ENCODE results near the gene GAB2.

GAB2 gene

GRCh38 chr11:78427615-78428265 lies 10.1 kb upstream of the GAB2 start:
- no peak for DNase-seq (ENCODE audit: low spot score)

- DNase-seq (ENCODE audit: low spot score), result no peak
Observed at GRCh38 chr11:78426845-78427244, 9.2 kb upstream of the GAB2 start.

- DNase-seq (ENCODE audit: low spot score), result no peak
Observed at GRCh38 chr11:78425399-78426070, 7.9 kb upstream of the GAB2 start.

GRCh38 chr11:78424334-78425270 lies 7.0 kb upstream of the GAB2 start:
- DNase-seq (ENCODE audit: low spot score), result no peak

GRCh38 chr11:78423241-78423640 lies 5.6 kb upstream of the GAB2 start:
- no peak for DNase-seq (ENCODE audit: low spot score)

DNA sequence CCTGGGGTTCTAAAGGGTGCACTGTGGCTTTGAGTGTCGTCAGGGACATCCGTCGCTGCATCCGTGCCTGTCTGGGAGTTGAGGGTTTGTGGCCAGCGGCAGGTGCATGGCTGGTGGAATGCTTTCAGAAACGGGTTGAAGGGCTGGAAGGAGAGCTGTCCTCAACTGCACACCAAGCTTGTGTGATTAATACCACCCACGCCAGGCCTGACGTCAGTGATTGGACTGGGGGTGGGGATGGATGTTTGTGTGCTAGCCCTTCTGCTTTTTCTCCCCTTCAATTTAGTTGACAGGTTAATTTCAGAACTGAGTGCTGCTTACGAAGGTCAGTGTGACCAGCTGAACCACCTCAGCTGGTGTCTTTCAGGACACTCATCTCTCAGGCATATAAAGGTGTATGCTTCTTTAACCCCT lies 3.2 kb upstream of the GAB2 start:
- no peak for DNase-seq (ENCODE audit: low spot score)

- DNase-seq (ENCODE audit: low spot score), result peak; percentile 48
Observed at GRCh38 chr11:78420255-78420764, 2.7 kb upstream of the GAB2 start.

DNA sequence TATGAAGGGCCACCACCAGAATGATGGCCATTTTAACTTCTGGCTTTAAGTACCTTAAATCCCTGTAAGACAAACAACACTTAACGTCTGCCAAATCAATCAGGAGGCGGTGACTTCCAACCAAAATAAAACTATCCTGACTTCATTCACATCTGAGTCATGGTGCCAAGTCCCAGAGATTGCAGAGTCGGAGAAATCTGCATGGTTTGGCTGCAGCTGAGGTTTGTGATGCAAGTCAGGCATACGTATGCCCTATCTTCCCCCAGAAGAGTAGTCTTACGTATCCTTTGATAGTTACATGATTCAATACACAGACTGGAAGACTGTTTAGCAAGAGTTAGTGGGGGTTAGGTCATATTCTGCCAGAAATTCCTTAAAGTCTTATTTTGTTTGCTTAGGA lies 1.7 kb upstream of the GAB2 start:
- no peak for DNase-seq (ENCODE audit: low spot score)

- no peak for DNase-seq (ENCODE audit: low spot score)
Observed at GRCh38 chr11:78418584-78419211, 1.1 kb upstream of the GAB2 start.

- DNase-seq (ENCODE audit: low spot score), result peak; percentile 74
Observed at GRCh38 chr11:78417888-78418583, 416 bp upstream of the GAB2 start.

DNA sequence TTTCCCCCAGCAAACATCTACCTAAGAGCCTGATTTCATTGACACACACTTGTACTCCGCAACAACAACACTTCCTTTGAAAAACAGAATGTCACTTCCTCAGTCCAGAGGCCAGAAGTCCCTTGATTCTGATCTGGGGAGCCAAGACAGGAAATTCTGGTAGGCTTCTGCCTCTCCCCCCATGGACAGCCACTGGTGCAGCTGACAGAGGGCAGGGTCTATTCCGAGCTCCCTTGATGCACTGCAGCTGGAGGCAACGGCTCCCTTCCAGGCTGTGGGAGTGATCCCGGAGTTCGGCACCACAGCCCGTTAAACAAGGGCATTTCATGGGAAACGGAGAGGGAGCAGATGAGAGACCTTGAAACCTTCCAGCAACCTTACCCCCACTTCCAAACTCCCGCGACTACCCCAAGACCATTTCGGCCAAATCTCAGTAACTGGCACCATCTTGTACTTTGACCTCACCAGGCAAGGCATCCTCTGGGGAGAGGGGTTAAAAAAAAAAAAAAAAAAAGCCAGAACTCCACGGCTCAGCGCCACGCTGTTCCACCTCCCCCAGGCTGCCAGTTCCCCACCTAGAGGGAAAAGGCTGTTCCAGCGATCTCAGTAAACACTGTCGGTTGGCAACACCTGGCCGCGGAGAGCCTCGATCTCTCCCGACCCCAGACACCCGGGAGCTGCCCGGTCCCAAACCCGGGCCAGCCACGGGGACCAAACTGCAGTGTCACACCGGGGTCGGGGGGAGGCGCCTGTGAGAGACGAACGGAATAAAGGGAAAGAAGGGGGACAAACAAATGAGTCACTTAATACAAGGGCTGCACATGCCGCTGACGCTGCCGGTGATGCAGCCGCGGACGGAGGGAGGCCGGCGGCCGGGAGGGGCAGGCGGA lies 1.1 kb downstream of the GAB2 start:
- DNase-seq (ENCODE audit: low spot score), result peak; percentile 81

- no peak for DNase-seq (ENCODE audit: low spot score)
Observed at GRCh38 chr11:78415338-78415737, 2.3 kb downstream of the GAB2 start.

DNA sequence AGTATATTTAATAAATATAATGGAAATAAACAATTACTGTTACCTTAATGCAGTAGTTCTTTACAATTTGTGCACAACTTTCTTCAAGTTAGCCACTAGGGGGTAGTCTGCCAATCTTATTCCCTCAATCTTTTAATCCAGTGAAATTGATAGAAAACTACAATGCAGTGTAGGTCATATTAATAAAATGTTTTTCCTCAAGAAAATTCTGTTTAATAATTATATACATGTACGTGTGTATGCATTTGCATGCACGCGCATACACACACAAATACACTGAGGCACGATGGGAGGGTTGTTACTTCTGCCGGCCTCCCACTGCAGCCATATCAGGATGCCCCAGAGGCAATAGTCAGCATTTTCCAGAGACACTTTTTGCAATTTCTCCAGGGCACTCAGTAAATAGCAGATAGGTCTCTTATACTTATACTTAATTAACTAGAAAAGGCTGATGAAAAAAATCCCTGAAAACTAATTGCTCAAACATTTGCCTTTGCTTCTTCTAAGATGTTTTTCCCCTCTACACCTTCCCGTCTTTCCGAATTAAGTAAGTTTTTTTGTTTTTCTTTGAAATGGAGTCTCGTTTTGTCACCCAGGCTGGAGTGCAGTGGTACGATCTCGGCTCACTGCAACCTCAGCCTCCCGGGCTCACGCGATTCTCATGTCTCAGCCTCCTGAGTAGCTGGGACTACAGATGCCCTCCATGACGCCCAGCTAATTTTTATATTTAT lies 3.1 kb downstream of the GAB2 start:
- DNase-seq (ENCODE audit: low spot score), result peak; percentile 30

DNA sequence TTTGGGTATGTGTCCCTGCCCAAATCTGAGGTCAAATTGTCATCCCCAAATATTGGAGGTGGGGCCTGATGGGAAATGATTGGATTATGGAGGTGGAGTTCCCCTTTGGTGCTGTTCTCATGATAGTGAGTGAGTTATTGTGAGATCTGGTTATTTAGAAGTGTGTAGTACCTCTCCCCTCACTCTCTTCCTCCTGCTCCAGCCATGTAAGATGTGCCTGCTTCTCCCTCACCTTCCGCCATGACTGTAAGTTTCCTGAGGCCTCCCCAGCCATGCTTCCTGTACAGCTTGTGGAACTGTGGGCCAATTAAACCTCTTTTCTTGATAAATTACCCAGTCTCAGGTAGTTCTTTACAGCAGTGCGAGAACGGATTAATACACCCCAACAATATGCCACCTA lies 9.0 kb downstream of the GAB2 start:
- DNase-seq (ENCODE audit: low spot score), result no peak

- DNase-seq (ENCODE audit: low spot score), result no peak
Observed at GRCh38 chr11:78406568-78407196, 10.9 kb downstream of the GAB2 start.

DNA sequence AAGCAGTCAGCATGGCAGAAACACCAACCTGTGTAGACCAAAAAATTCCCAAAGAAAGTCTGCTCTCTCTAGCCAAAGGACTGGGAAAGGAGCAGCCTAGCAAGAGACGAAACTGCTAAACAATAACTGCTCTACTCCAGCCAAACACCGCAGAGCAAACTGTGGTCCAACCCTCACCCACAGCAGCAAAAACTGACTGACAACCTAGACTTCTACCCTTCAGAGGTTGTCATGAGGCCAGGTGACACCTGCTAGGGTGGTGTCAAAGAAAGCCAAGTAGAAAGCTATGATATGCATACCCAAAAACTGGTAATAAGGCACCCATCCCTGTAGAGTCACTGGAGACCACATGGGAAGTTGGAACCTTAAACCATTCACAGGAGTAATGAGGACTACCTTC lies 11.8 kb downstream of the GAB2 start:
- DNase-seq (ENCODE audit: low spot score), result no peak

- no peak for DNase-seq (ENCODE audit: low spot score)
Observed at GRCh38 chr11:78403781-78404180, 13.8 kb downstream of the GAB2 start.

DNA sequence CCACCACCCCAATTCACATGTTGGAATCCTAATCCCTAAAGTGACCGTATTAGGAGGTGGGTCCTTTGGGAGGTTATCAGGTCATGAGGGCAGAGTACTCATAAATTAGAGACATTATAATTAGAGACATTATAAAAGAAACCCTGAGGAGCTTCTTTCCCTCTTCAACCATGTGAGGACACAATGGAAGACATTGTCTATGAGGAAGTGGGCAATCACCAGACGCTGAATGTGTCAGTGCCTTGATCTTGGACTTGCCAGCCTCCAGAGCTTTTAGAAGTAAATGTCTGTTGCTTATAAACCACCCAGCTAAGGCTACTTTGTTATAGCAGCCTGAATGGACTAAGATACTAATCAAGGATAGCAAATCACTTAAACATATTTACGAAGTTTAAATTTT lies 14.8 kb downstream of the GAB2 start:
- no peak for DNase-seq (ENCODE audit: low spot score)

DNA sequence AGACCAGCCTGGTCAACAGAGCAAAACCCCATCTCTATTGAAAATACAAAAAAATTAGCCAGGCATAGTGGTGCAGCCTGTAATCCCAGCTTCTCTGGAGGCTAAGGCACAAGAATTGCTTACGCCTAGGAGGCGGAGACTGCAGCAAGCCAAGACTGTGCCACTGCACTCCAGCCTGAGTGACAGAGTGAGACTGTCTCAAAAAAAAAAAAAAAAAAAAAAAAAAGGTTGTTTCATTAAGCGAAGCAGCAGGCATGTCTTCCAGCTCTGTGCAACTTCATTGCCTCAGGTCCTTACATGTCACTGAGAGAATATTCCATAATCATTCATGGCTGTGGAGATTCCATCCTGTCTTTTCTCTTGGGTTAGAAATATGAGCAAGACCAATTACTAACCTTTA lies 16.9 kb downstream of the GAB2 start:
- no peak for DNase-seq (ENCODE audit: low spot score)
